Psoas muscle (tissue), 8 donors: ENCODE measurements around the gene PIPOX. TPM values are rescaled to one million over a fixed set of nuclear protein-coding genes. Genes with fewer than 3 reads are reported as not detected.

ENCODE experiments used
- ATAC-seq, 4 donors: fragments of 200-7000 bp; cut with Tn5 transposase; one replicate each; pipeline ENCODE4 v1.9.1; 2020; ENCODE audit warnings: moderate library complexity in 3 of 4, mild to moderate bottlenecking in 2 of 4
- DNase-seq, 2 donors: peaks; one replicate each; pipeline ENCODE4 v3.0.0-alpha.2; 2020
- H3K27ac ChIP-seq: fragments of 200-600 bp; one replicate; pipeline ENCODE4 v1.8.0; 2022
- H3K27me3 ChIP-seq, 3 donors: fragments of 200-600 bp in 1 of 3; one replicate each; pipeline versions ENCODE4 v1.6.1 to v1.8.0; 2013 to 2022; ENCODE audit warnings: low read length in 2 of 3, mild to moderate bottlenecking in 2 of 3, moderate library complexity in 1 of 3; ENCODE audit not compliant: insufficient read depth in 3 of 3
- H3K36me3 ChIP-seq, 2 donors: fragments of 200-600 bp in 1 of 2; one replicate each; pipeline versions ENCODE4 v1.6.1 to v1.8.0; 2013 to 2022; ENCODE audit warnings: low read depth in 1 of 2, mild to moderate bottlenecking in 1 of 2, moderate library complexity in 1 of 2; ENCODE audit not compliant: insufficient read depth in 1 of 2
- H3K4me1 ChIP-seq: fragments of 200-600 bp; one replicate; pipeline ENCODE4 v1.8.0; 2022
- H3K4me3 ChIP-seq: fragments of 200-600 bp; one replicate; pipeline ENCODE4 v1.8.0; 2022; ENCODE audit warnings: mild to moderate bottlenecking
- H3K9me3 ChIP-seq: fragments of 200-600 bp; one replicate; pipeline ENCODE4 v1.8.0; 2022
- CTCF ChIP-seq: fragments of 200-600 bp; IDR thresholded peaks from one replicate; pipeline ENCODE4 v1.8.0; 2022; ENCODE audit warnings: antibody characterized with exemption
- WGBS, 3 donors: extraction: QIAGEN DNeasy Blood & Tissue Kit; methylation state at CpG; one replicate each; pipeline versions ENCODE4 v1.1.6 to v1.1.7; 2013; 5-methylcytosine and 5-hydroxymethylcytosine counted together
- intact Hi-C, 2 donors: fragments of 100-400 bp; cut with DNase I; formaldehyde crosslinking; loops; one replicate each; pipeline versions ENCODE4 v1.11.0 to v1.14.2; 2022
- polyA plus RNA-seq, 3 donors: library from polyadenylated mRNA; stranded (reverse); fragments of 200-250 nt; gene quantifications; one replicate each; pipeline ENCODE4 v1.2.3, GENCODE V29; 2013
- total RNA-seq, 4 donors: library from RNA; stranded (reverse); fragmentation: NEBNext Ultra II Directional in 2 of 4; extraction: Animal tissue kit (Norgen Biotek cat#: 25700) in 2 of 4; gene quantifications; one replicate each; pipeline versions ENCODE4 v1.2.1 to v1.2.4, GENCODE V29; 2021 to 2023
- donor health status: healthy with polysubstance abuse.
- donor health status: DM: no; HTN: no; CAD: no; lungs with moderate emphysema.
- donor health status: Bipolar disorder and iron deficiency.
- donor health status: healthy.
- donor health status: DM: yes; HTN: yes; CAD: no.
- donor health status: DM: no; HTN: no; CAD: no.
- donor health status: DM: no; HTN: no; CAD: no.
- donor health status: DM: yes; HTN: yes; CAD: no.

Gene PIPOX
- total and polyA plus RNA-seq, 7 donors = 0.17 to 3.6 (median 0.63) TPM; not detected in 1

- DNase-seq (no peak), ATAC-seq (no peak)
- Histone ChIP-seq H3K27me3 (peaks cover 0 to 1% (median 0%) of the 10 kb centered on the region in 3 donors), H3K9me3 (no peaks in the 10 kb centered on the region), H3K4me1 (no peaks in the 10 kb centered on the region), H3K36me3 (no peaks in the 10 kb centered on the region), H3K4me3 (no peak overlapping the region), H3K27ac (no peak overlapping the region)
- WGBS, 3 donors = 80 to 88% (median 84%) methylated on average over 2 of the region's 2 CpGs
- TF ChIP-seq CTCF = no peak
- intact Hi-C loops = no loop called here
Observed at GRCh38 chr17:29059281-29059680, 16.3 kb downstream of the PIPOX start.

- Histone ChIP-seq H3K4me3 (no peak overlapping the region), H3K27me3 (peaks cover 0 to 1% (median 0%) of the 10 kb centered on the region in 3 donors), H3K9me3 (no peaks in the 10 kb centered on the region), H3K36me3 (no peaks in the 10 kb centered on the region), H3K27ac (no peak overlapping the region), H3K4me1 (no peaks in the 10 kb centered on the region)
- intact Hi-C loops = loop anchor here in 1 of 2 donors (5.0 kb wide), 1 partner anchor 93 kb away; no protein-coding TSS in a partner anchor
- DNase-seq (no peak), ATAC-seq (no peak)
- TF ChIP-seq CTCF = no peak
- WGBS, 3 donors = 64 to 71% (median 64%) methylated on average over 6 of the region's 6 CpGs
Observed at GRCh38 chr17:29060475-29060874, 17.5 kb downstream of the PIPOX start.

- intact Hi-C loops = loop anchor here in 1 of 2 donors (5.0 kb wide), 1 partner anchor 94 kb away; no protein-coding TSS in a partner anchor
- no peak for DNase-seq
- Histone ChIP-seq H3K9me3 (no peaks in the 10 kb centered on the region), H3K27ac (no peak overlapping the region), H3K4me3 (no peak overlapping the region), H3K36me3 (no peaks in the 10 kb centered on the region), H3K27me3 (peaks cover 0 to 1% (median 0%) of the 10 kb centered on the region in 3 donors), H3K4me1 (no peaks in the 10 kb centered on the region)
- peak in 2 of 4 donors; percentile 34 to 74 for ATAC-seq
- 34 to 40% (median 38%) methylated on average over 8 of the region's 8 CpGs for WGBS, 3 donors
- TF ChIP-seq CTCF = no peak
Observed at GRCh38 chr17:29061036-29061435, 18.1 kb downstream of the PIPOX start.

- Histone ChIP-seq H3K27me3 (no peaks in the 10 kb centered on the region), H3K27ac (no peak overlapping the region), H3K9me3 (no peaks in the 10 kb centered on the region), H3K4me3 (no peak overlapping the region), H3K36me3 (no peaks in the 10 kb centered on the region), H3K4me1 (no peaks in the 10 kb centered on the region)
- DNase-seq = no peak
- WGBS, 3 donors = 92 to 94% (median 92%) methylated on average over 9 of the region's 9 CpGs
- no peak for TF ChIP-seq CTCF
- intact Hi-C loops = loop anchor here in 1 of 2 donors (5.0 kb wide), 1 partner anchor 95 kb away; no protein-coding TSS in a partner anchor
- ATAC-seq = no peak
Observed at GRCh38 chr17:29062215-29062614, 19.3 kb downstream of the PIPOX start.

- WGBS, 3 donors = 82 to 91% (median 88%) methylated on average over 7 of the region's 7 CpGs
- intact Hi-C loops = loop anchor here in 1 of 2 donors (5.0 kb wide), 1 partner anchor 97 kb away; no protein-coding TSS in a partner anchor
Observed at GRCh38 chr17:29063992-29064391, 21.1 kb downstream of the PIPOX start.

More at GRCh38 chr17:29063992-29064391, 21.1 kb downstream of the PIPOX start:
- Histone ChIP-seq H3K4me1 (peaks cover 5% of the 10 kb centered on the region), H3K4me3 (no peak overlapping the region), H3K27ac (no peak overlapping the region), H3K9me3 (no peaks in the 10 kb centered on the region), H3K36me3 (no peaks in the 10 kb centered on the region), H3K27me3 (no peaks in the 10 kb centered on the region)
- DNase-seq = no peak
- ATAC-seq = no peak
- TF ChIP-seq CTCF = no peak
